Measurements from ENCODE around the gene AKT3.
"Not testable (repeated sequence)": the region's sequence is repeated elsewhere in the genome, so short reads cannot be mapped to it uniquely, and the experiment has no call there.

AKT3 gene

GRCh38 chr1:243595527-243596210 lies 254.4 kb downstream of the AKT3 start:
- DNase-seq = no peak

- no peak for DNase-seq
These were observed 255.6 kb downstream of the AKT3 start for GRCh38 chr1:243594455-243594854.

- not testable (repeated sequence) for DNase-seq
These were observed 260.8 kb downstream of the AKT3 start for GRCh38 chr1:243589286-243589685.

GRCh38 chr1:243587823-243588560 lies 262.1 kb downstream of the AKT3 start:
- no peak for DNase-seq

DNA sequence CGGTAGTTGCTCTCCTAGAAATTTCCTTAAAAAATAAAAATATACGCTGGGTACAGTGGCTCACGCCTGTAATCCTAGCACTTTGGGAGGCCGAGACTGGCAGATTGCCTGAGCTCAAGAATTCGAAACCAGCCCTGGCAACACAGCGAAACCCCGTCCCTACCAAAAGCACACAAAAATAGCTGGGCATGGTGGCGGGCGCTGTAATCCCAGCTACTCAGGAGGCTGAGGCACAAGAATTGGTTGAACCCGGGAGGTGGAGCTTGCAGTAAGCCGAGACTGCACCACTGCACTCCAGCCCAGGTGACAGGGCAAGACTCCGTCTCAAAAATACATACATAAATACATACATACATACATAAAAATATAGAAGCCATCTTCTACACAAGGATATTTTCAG lies 262.8 kb downstream of the AKT3 start:
- no peak for DNase-seq

DNA sequence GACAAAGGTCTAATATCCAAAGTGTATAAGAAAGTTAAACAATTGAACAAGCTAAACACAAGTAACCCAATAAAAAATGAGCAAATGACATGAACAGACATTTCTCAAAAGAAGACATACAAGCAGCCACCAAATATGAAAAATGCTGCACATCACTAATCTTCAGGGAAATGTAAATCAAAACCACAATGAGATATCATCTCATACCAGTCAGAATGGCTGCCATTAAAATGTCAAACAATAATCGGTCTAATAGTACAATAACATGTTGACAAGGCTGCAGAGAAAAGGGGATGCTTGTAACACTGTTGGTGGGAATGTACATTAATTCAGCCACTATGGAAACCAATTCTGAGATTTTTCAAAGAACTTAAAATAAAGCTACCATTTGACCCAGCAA lies 264.1 kb downstream of the AKT3 start:
- DNase-seq = no peak

- no peak for DNase-seq
These were observed 267.7 kb downstream of the AKT3 start for GRCh38 chr1:243582326-243582725.

- DNase-seq = no peak
These were observed 269.1 kb downstream of the AKT3 start for GRCh38 chr1:243580984-243581383.

DNA sequence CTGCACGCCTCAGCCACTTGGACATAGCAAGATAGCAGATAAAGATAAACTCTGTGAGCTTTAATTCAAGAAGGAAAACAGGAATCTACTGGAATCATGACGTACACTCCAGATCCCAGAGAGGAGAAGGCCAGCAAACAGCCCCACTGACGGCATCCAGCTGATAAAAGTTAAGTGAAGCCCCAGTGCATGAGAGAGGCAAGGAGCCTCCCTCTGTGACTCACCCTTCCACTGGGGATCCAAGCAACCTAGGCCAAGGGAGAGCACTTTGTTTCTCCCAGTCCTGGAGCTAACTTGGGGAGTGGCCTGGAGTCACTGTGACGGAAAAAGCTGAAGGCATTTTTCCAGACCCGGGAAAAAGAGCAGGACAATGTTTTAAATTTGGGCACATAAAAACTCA lies 270.0 kb downstream of the AKT3 start:
- no peak for DNase-seq

- DNase-seq = no peak
These were observed 275.0 kb downstream of the AKT3 start for GRCh38 chr1:243575070-243575469.

- no peak for DNase-seq
These were observed 277.1 kb downstream of the AKT3 start for GRCh38 chr1:243572940-243573339.

DNA sequence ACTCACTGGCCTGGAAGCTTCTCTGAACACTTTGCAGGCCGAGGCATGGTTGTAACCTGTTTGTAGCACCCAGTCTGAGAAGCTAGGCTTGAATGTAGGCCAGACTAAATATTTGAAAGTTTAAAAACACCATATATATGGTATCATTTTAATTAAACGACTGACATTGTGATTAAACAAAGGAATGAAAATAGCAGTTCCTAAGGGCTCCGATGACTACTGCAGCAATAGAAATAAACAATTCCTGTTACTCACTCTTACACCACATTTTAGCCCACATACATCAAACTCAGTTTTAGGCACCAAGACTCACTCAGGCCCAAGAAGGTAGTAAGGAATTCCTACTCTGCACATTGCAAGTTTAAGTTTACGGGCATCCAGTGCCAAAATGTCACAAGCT lies 281.2 kb downstream of the AKT3 start:
- no peak for DNase-seq

DNA sequence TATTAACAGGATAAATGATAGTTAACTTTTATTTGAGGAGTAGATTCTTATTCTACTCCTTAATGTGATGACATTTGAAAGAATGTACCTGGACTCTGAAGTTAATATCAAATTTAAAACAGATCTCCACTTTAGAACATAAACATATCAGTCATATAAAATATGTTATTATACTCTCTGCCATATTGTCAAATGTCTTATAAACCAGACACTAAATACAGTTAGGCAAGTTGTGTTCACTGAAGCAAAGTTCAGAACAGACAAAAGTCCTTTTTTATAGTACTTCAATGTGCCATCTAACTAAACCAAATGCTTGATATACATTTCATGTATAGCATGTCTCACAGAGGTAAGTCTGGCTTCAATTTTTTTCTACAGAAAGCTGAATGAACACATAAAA lies 285.2 kb downstream of the AKT3 start:
- DNase-seq = no peak

DNA sequence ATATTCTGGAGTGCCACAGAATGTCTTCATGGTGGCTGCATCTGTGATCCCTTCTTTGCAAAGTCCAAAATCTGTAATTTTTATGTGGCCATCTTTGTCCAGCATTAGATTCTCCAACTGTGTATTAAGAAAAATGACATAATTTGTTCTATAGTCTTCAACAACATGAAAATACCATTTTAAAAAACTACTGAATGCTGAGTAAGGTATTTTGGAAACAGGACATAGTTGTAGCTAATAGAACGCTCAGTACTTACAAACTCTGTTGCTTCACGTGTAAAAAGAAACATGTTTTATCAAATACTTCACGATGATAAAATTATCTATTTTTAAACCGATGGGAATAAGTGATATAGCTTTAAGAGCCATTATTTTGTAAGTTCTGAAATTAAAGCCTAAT lies 286.3 kb downstream of the AKT3 start:
- no peak for DNase-seq

DNA sequence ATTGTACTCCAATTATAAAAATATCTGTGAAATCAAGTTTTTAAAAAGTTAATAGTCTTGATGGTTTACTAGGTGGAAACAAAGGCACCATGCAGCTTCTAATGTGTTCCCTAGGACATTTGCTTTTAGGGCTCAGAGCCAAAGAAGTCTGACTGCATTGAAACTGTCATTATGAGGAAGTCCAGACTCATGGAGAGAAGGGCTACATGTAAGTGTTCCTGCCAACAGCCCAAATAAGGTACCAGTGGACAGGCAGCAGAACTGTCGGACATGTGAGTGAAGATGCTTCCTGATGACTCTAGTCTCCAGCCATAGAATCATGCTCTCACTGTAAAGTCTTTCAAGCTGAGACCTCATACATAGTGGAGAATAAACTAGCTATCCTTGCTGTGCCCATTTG lies 287.6 kb downstream of the AKT3 start:
- peak; percentile 6 to 9 for DNase-seq

GRCh38 chr1:243561588-243562319 lies 288.3 kb downstream of the AKT3 start:
- DNase-seq = no peak

- DNase-seq = no peak
These were observed 290.4 kb downstream of the AKT3 start for GRCh38 chr1:243559575-243560162.

- DNase-seq = no peak
These were observed 291.5 kb downstream of the AKT3 start for GRCh38 chr1:243558576-243558975.

GRCh38 chr1:243557866-243558265 lies 292.2 kb downstream of the AKT3 start:
- DNase-seq = no peak

DNA sequence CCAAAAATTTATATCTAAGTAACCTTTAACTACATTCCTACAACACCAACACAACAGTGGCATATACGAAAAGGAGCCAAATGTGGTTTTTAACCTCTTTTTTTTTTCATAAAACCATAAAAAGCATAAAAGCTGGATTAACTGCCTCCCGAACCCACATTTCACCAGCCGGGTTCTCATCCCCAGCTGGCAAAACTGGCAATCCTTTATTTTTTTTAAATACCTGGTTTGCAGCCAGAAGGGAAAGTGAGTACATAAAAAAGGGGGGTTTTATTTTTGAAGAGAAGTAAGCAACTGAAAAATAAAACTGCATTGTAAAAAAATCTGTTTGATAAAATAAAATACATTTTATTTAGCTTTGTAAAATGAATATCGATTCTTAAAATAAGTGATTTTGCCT lies 295.4 kb downstream of the AKT3 start:
- no peak for DNase-seq

- DNase-seq = no peak
These were observed 297.0 kb downstream of the AKT3 start for GRCh38 chr1:243553090-243553489.

- DNase-seq = no peak
These were observed 299.8 kb downstream of the AKT3 start for GRCh38 chr1:243550276-243550675.

DNA sequence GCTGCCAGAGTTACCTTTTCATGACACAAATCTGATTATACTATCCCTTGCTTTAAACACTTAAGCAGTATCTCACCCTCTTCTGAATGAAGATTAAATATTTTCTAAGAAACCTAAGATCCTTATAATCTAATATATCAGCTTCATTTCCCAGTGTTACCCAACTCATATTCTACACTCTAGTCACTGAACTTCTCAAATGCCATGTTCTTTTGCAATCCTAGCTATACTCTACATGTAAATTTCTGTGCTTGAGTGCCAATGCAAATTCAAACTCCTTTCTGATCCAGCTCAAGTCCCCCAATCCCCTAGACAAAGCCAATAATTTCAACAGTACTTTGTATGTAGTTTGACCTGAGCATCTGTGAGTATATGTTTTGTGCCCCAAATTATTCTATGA lies 300.3 kb downstream of the AKT3 start:
- DNase-seq = no peak

- DNase-seq = no peak
These were observed 300.9 kb downstream of the AKT3 start for GRCh38 chr1:243549108-243549507.

Data from Kasumi-1 (cell line).